Kidney capillary endothelial cell (primary cell): ENCODE data around the gene IRF3.

Experiments
- DNase-seq: peaks from one replicate; pipeline ENCODE4 v3.0.0-alpha.2; 2018; ENCODE audit warnings: low spot score

Gene IRF3

GRCh38 chr19:49616945-49617344 lies 48.7 kb downstream of the IRF3 start:
- no peak for DNase-seq

GRCh38 chr19:49616532-49616931 lies 49.1 kb downstream of the IRF3 start:
- DNase-seq: no peak

GRCh38 chr19:49615861-49616260 lies 49.8 kb downstream of the IRF3 start:
- DNase-seq: no peak

GRCh38 chr19:49614096-49614833 lies 51.4 kb downstream of the IRF3 start:
- DNase-seq: peak; percentile 96

GRCh38 chr19:49613374-49613773 lies 52.3 kb downstream of the IRF3 start:
- no peak for DNase-seq
